Measurements from ENCODE around the gene PNRC1.
A peak's percentile ranks its signal among the peaks of the same experiment; 100 is the strongest.
"Not testable (repeated sequence)": the region's sequence is repeated elsewhere in the genome, so short reads cannot be mapped to it uniquely, and the experiment has no call there.

The PNRC1 gene

GRCh38 chr6:89084954-89085353 lies 4.4 kb downstream of the PNRC1 start:
- in situ Hi-C loops (cut with MboI; ENCODE audit: low pct_unique_long_range_greater_than_20kb, low sequenced_read_pairs): no loop called here
- DNase-seq: no peak

- in situ Hi-C loops (cut with MboI; ENCODE audit: low pct_unique_long_range_greater_than_20kb, low sequenced_read_pairs): no loop called here
- no peak for DNase-seq
Measured at GRCh38 chr6:89085409-89086205, 5.1 kb downstream of the PNRC1 start.

GRCh38 chr6:89087881-89088280 lies 7.3 kb downstream of the PNRC1 start:
- no peak for DNase-seq
- in situ Hi-C loops (cut with MboI; ENCODE audit: low pct_unique_long_range_greater_than_20kb, low sequenced_read_pairs): no loop called here

GRCh38 chr6:89098461-89098860 lies 17.9 kb downstream of the PNRC1 start:
- in situ Hi-C loops (cut with MboI; ENCODE audit: low pct_unique_long_range_greater_than_20kb, low sequenced_read_pairs): no loop called here
- DNase-seq: no peak

- DNase-seq: no peak
- in situ Hi-C loops (cut with MboI; ENCODE audit: low pct_unique_long_range_greater_than_20kb, low sequenced_read_pairs): no loop called here
Measured at GRCh38 chr6:89100114-89100513, 19.6 kb downstream of the PNRC1 start.

- peak; percentile 5 for DNase-seq
- in situ Hi-C loops (cut with MboI; ENCODE audit: low pct_unique_long_range_greater_than_20kb, low sequenced_read_pairs): no loop called here
Measured at GRCh38 chr6:89110284-89110683, 29.7 kb downstream of the PNRC1 start.

- no peak for DNase-seq
- in situ Hi-C loops (cut with MboI; ENCODE audit: low pct_unique_long_range_greater_than_20kb, low sequenced_read_pairs): no loop called here
Measured at GRCh38 chr6:89111933-89112332, 31.4 kb downstream of the PNRC1 start.

- DNase-seq: peak; percentile 37
- in situ Hi-C loops (cut with MboI; ENCODE audit: low pct_unique_long_range_greater_than_20kb, low sequenced_read_pairs): no loop called here
Measured at GRCh38 chr6:89116702-89117101, 36.2 kb downstream of the PNRC1 start.

GRCh38 chr6:89117211-89118108 lies 36.9 kb downstream of the PNRC1 start, which contains the start of gene SRSF12:
Gene SRSF12 (minus strand): TSS chr6:89118071. CDS start chr6:89117887, 184 bp downstream.
- in situ Hi-C loops (cut with MboI; ENCODE audit: low pct_unique_long_range_greater_than_20kb, low sequenced_read_pairs): no loop called here
- DNase-seq: peak; percentile 61

- in situ Hi-C loops (cut with MboI; ENCODE audit: low pct_unique_long_range_greater_than_20kb, low sequenced_read_pairs): no loop called here
- no peak for DNase-seq
Measured at GRCh38 chr6:89118931-89119330, 38.4 kb downstream of the PNRC1 start.

- no peak for DNase-seq
- in situ Hi-C loops (cut with MboI; ENCODE audit: low pct_unique_long_range_greater_than_20kb, low sequenced_read_pairs): no loop called here
Measured at GRCh38 chr6:89120371-89120770, 39.8 kb downstream of the PNRC1 start.

- DNase-seq: no peak
- in situ Hi-C loops (cut with MboI; ENCODE audit: low pct_unique_long_range_greater_than_20kb, low sequenced_read_pairs): no loop called here
Measured at GRCh38 chr6:89121934-89122333, 41.4 kb downstream of the PNRC1 start.

- peak; percentile 60 for DNase-seq
- in situ Hi-C loops (cut with MboI; ENCODE audit: low pct_unique_long_range_greater_than_20kb, low sequenced_read_pairs): no loop called here
Measured at GRCh38 chr6:89122625-89123024, 42.1 kb downstream of the PNRC1 start.

GRCh38 chr6:89128256-89128671 lies 47.7 kb downstream of the PNRC1 start:
- in situ Hi-C loops (cut with MboI; ENCODE audit: low pct_unique_long_range_greater_than_20kb, low sequenced_read_pairs): not testable (repeated sequence)

GRCh38 chr6:89131599-89131998 lies 51.0 kb downstream of the PNRC1 start:
- DNase-seq: no peak

More at GRCh38 chr6:89128256-89128671, 47.7 kb downstream of the PNRC1 start:
- DNase-seq: peak; percentile 61

GRCh38 chr6:89132057-89132456 lies 51.5 kb downstream of the PNRC1 start:
- DNase-seq: no peak
- in situ Hi-C loops (cut with MboI; ENCODE audit: low pct_unique_long_range_greater_than_20kb, low sequenced_read_pairs): no loop called here

More at GRCh38 chr6:89131599-89131998, 51.0 kb downstream of the PNRC1 start:
- in situ Hi-C loops (cut with MboI; ENCODE audit: low pct_unique_long_range_greater_than_20kb, low sequenced_read_pairs): no loop called here

- no peak for DNase-seq
- in situ Hi-C loops (cut with MboI; ENCODE audit: low pct_unique_long_range_greater_than_20kb, low sequenced_read_pairs): no loop called here
Measured at GRCh38 chr6:89133981-89134380, 53.4 kb downstream of the PNRC1 start.

GRCh38 chr6:89134723-89135122 lies 54.2 kb downstream of the PNRC1 start:
- DNase-seq: no peak

More at GRCh38 chr6:89134723-89135122, 54.2 kb downstream of the PNRC1 start:
- in situ Hi-C loops (cut with MboI; ENCODE audit: low pct_unique_long_range_greater_than_20kb, low sequenced_read_pairs): no loop called here

Measured in KBM-7 (cell line).